Kidney glomerular epithelial cell (primary cell): ENCODE measurements around the gene TSHR.

ENCODE experiments used
- DNase-seq: peaks from one replicate; lab custom pipeline; 2025; lab: John Stamatoyannopoulos, UW

Gene TSHR

DNA sequence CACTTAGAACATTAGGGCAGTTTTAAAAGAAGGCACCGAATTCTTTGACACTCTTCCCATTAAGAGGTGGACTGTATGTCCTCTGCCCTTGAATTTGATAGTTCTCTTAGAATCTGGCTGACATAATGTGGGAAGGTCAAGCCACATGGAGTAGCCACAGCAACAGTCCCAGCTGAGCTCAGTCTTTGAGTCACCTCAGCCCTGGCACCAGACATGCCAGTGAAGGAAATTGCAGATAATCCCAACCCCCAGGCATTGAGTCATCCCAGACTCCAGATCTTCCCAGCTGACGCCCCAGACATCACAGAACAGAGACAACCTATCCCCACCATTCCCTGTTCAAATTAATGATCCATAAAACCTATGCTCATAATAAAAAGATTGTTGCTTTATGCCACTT is 181.9 kb downstream of the TSHR start:
- peak; percentile 96 for DNase-seq

- no peak for DNase-seq
These were observed 183.0 kb downstream of the TSHR start for GRCh38 chr14:81138429-81138828.

DNA sequence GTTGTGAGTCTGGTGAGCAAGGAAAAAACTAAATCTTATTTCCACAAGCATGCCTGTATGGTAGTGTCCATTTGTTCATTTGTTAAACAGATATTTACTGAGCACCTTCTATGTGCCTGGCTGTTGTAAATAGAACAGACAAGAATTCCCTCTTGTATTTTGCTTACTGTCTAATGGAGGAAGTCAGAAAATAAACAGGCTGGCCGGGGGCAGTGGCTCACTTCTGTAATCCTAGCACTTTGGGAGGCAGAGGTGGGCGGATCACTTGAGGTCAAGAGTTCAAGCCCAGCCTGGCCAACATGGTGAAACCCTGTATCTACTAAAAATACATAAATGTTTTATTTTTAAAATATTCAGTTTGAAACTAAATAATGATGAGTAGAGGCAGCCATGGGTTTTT is 186.0 kb downstream of the TSHR start:
- DNase-seq: no peak

GRCh38 chr14:81143793-81144192 is 188.4 kb downstream of the TSHR start:
- DNase-seq: no peak

- peak; percentile 42 for DNase-seq
These were observed 189.6 kb downstream of the TSHR start for GRCh38 chr14:81144824-81145603.

- DNase-seq: no peak
These were observed 191.9 kb downstream of the TSHR start for GRCh38 chr14:81147140-81147897.

DNA sequence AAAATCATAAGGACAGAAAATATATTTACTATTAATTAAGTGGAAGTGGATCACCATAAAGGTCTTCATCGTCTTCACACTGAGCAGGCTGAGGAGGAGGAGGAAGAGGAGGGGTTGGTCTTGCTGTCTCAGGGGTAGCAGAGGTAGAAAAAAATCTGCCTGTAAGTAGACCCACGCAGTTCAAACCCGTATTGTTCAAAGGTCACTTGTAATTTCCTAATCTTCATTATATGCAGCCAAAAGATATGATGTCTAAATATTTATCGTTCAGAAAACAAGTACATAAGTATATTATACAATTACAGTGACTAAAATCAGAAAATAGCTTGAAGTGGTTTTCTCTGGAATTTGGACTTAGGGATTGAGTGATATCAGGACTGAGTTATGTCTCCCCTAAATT is 193.2 kb downstream of the TSHR start:
- DNase-seq: no peak

DNA sequence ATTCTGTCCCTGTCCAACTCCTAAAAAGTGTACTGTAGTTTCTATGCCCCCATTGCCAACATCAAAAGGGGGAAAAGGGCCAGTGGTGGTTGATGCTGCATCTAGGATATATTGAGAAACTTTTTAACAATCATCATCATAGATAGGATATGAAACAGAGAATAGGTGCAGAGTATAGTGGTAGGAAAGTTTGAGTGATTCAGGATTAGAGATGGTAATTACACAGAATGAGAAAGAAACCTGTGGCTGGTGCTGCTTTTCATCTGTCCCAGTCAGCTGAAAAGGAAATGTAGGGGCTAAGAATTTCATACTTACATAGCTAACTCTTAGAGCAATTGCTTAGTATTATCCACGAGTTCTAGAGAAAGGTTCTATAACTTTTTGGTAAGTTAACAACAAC is 197.8 kb downstream of the TSHR start:
- no peak for DNase-seq

DNA sequence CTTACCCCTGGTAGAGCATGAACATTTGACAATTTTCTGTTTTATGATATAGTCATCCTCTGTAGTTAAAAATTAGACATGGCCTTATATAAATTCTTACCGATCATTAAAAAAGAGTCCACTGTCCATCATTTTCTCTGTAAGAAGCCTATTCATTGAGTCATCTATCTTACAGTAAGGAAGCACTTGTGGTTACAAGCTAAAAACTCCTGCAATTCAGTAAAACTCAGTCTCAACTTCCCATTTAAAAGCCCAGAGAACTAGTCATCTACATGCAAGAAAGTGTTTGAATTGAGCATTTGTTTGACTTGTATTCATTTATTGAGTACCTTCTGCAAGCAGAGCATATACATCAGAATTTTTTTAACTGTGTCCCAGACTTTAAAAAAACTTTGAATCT is 202.0 kb downstream of the TSHR start:
- no peak for DNase-seq

DNA sequence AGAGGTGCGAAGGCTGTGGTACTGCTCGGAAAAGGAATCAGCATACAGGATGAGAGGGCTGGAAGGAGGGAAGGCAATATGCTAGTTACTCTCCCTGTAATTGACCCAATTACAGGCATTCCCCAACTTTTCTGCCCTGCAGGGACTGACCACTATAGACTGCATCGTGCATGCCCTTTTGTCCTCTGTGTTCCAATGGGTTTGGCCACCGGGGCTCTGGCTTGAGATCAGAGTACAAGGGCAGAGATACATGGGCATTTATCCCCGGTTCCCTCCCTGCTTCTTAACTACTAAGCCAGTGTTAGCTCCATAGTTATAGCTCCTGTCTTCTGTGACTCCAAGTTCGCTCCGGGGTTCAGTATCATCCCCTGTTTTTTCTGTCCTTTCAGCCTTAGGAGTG is 205.7 kb downstream of the TSHR start:
- no peak for DNase-seq

DNA sequence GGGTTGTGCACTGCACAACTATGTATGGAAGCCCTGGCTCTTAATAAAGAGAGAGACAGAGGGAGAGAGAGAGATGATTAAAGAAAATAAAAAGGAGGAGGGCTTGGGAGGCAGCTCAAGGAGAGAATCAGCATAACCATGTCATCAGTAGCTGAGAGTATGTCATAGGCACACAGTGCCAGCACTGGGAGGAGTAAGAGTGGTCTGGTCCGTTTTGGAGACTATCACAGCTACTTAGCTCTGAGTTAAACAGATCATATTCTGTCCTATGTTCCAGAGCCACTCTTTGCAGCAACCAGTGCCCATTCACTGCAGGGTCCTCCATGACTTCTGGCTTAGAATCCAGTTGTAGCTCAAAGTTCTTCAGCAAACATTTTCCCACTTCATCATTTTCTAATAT is 206.3 kb downstream of the TSHR start:
- no peak for DNase-seq

DNA sequence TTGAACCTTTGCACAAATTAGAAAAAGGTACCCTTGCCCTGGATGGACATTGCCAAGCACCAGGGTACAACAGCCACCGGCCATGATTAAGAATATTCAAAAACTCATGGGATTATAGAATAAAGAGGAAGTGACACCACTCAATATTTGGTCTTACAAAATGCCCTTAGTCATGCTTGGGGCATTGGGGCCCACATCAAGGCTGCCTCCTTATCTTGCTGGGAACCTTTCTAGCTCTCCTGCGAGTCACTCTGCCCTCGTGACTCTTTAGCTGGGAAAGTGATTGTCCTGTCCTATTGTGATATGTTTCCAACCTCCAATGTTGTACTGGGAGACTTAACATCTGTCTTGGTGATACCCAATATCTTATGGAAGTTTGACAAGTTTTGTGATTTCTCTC is 207.5 kb downstream of the TSHR start:
- no peak for DNase-seq

- DNase-seq: peak; percentile 89
These were observed 208.8 kb downstream of the TSHR start for GRCh38 chr14:81164167-81164774.

DNA sequence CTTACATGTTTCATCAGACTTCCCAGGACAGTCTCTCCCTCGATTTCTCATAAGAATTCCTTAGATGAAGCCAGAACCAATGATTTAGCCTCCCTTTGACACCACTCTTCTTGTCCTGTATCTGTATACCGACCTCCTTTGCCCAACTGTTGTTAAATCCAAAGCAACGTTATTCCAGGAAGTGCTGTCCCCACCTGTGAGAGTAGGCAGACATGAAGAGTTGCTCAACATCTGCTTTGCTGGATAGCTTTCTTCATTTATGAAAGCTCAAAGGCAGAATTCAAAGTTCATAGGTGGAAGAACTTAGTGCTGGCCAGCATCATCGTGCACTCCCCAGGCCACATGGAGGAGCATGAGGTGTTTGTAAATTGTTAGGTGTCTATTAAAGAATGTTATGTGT is 209.8 kb downstream of the TSHR start:
- DNase-seq: no peak

DNA sequence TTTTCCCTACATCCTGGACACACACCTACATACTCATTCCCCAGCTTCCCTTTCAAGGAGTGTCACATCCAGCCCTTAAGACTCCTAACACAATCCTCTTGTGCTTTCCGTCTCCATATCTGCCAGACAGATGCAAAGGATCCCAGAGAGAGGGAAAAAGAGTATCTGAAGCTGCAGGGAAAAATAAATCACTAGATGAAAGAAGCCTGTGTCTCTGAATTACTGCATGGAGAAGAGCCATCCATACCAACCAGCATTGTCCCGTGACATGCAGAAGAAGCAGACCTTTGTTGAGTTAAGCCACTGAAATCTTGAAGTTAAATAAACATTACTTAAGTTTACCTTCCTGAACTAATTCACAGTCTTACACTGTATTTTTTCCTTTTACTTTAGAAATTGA is 210.7 kb downstream of the TSHR start:
- no peak for DNase-seq

DNA sequence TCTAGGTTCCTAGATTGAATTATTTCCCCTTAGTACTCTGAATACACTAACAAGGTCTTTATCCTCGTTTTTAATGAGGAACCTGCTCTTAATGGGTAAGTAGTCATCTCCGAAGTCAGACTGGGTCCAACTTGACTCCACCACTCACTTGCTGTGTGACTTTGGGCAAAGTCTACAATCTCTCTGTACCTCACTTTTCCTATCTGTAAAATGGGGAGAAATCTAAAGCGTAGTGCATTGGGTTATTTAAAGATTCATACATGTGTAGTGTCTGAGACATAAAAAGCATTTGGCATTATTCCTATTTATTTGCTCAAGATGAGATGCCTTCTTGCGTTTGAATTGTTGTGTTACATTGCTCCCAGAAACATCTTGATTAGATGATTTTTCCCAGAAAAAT is 213.8 kb downstream of the TSHR start:
- no peak for DNase-seq

GRCh38 chr14:81169711-81170103 is 214.3 kb downstream of the TSHR start:
- peak; percentile 14 for DNase-seq

DNA sequence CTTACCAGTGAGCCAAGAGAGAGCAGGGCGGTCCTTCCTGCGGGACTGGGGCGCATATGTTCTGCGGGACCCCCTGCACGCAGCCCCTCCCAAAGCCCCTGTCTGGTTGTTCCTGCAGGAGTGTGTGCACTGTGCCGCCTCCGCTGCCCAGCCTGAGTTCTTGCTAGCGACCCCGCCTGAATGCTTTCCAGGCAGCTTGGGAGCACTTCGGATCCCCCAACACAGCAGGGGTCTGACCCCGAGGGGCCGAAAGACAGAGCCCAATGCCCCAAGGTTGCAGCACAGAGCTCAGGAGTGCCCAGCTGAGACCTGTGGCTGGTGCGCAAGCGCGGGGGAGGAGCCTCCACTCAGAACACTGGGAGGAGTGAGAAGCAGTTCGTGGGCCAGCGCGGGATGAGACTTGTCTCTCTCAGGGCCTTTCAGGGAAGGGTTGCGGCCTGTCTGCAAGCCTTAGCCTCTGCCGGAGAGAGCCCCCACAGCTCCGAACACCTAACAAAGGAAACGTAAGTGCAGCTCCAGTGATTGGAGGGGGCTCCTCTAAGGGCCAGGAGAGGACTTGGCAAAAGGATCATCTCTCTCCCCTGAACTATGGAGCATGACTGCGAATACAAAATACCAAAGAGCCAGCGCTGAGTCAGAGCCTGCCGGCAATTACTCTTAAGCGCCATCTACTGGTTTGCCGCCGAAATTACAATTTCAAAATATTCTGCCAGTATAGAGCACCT is 214.8 kb downstream of the TSHR start:
- DNase-seq: peak; percentile 93

GRCh38 chr14:81170829-81171195 is 215.4 kb downstream of the TSHR start:
- DNase-seq: no peak

- peak; percentile 10 for DNase-seq
These were observed 216.9 kb downstream of the TSHR start for GRCh38 chr14:81172353-81172752.

DNA sequence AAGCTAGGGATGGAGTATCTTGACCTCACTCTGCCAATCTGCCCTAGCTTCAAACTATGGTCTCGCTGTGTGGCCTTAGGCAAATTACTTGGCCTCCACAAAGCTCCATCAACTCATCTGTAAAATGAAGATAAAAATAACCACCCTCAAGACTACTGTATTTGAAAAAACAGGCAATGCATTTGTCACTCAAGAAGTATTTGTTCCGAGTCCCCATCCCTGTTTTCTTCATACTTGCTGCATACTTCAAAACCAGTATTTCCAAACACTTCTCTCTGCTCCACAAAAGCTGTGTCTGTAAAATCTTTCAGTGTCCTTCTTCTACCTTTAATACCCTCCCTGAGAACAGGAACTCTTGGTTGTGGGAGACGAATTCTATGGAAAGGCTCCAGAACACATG is 217.5 kb downstream of the TSHR start:
- no peak for DNase-seq

- DNase-seq: no peak
These were observed 220.8 kb downstream of the TSHR start for GRCh38 chr14:81176241-81176640.

DNA sequence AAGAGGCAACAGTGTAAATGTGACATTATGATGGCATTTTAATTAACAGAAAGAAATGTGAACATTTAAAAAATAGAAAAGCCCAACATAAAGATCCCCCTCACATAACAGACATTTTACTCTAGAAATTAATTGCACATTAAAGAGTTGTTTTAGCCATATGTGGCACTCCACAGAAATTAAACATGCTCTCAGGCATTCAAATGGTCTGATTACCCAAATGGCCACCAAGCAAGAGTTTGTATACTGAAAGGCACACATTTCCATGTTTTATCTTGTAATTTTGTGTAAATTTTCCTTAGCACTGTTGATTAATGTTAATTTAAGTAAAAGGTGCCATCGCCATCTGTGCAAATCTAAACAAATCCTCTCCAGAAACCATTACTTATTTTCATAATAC is 221.8 kb downstream of the TSHR start:
- DNase-seq: no peak
